K562 (cell line): Measurements from ENCODE around the gene NUDT1. TPM values are rescaled to one million over a fixed set of nuclear protein-coding genes. Genes with fewer than 3 reads are reported as not detected.

ENCODE experiments used
- ATAC-seq: fragments of 200-7000 bp; cut with Tn5 transposase; 3 replicates; pipeline ENCODE4 v1.9.1; 2020; ENCODE audit warnings: moderate library complexity
- BruUV-seq: library from RNA; stranded (reverse); fragments of 400-500 nt; replicated peaks from 2 replicates; lab custom pipeline; 2021; lab: Mats Ljungman, UMichigan
- CTCF ChIA-PET: fragments of 300-600 bp; formaldehyde crosslinking; extraction: SDS; loops from one replicate; lab custom pipeline; 2021; ENCODE audit warnings: low intra/inter-chr PET ratio; lab: Yijun Ruan, JAX
- POLR2A ChIA-PET: fragments of 300-600, 350-650 bp; sonication (Branson Sonifier 250); formaldehyde crosslinking; extraction: SDS; loops from one replicate; lab custom pipeline; 2021; ENCODE audit warnings: antibody characterized with exemption, inconsistent platforms; lab: Yijun Ruan, JAX
- DNase-seq, 4 experiments: peaks; one replicate each; pipeline versions ENCODE4 v3.0.0 to v3.0.0-alpha.2; 2011 to 2018; ENCODE audit warnings: low spot score in 3 of 4, mixed read lengths in 3 of 4; ENCODE audit errors: extremely low read depth in 1 of 4
- FAIRE-seq: peaks from 2 replicates; lab custom pipeline; 2011; peaks lifted over from hg19 to GRCh38; lab: Jason Lieb, UNC
- H2AFZ ChIP-seq: 2 replicates; pipeline ENCODE4 v1.6.0; 2011; ENCODE audit warnings: low read depth, low read length, control low read depth, inconsistent platforms
- H3K27ac ChIP-seq: fragments of 200-600 bp; 3 replicates; pipeline ENCODE4 v1.8.0; 2011; ENCODE audit warnings: low read depth, mild to moderate bottlenecking, control low read depth, inconsistent platforms, low read length, moderate library complexity, mixed read lengths; ENCODE audit errors: extremely low read depth
- H3K27me3 ChIP-seq, 2 experiments: fragments of 300-600 bp in 1 of 2; 2 replicates in 1 of 2; 3 replicates in 1 of 2; pipeline versions ENCODE4 v1.6.0 to v1.8.0; 2011; ENCODE audit warnings: inconsistent platforms in 2 of 2, low read length in 2 of 2, mild to moderate bottlenecking in 1 of 2, mixed read lengths in 1 of 2, moderate library complexity in 1 of 2; ENCODE audit not compliant: control insufficient read depth in 2 of 2, insufficient read depth in 2 of 2
- H3K36me3 ChIP-seq: fragments of 300-600 bp; 3 replicates; pipeline ENCODE4 v1.8.0; 2011; ENCODE audit warnings: mild to moderate bottlenecking, low read length, inconsistent platforms; ENCODE audit not compliant: control insufficient read depth, insufficient read depth
- H3K4me1 ChIP-seq, 2 experiments: fragments of 200-600 bp in 1 of 2; replicated peaks in 1 of 2; 2 replicates in 1 of 2; 3 replicates in 1 of 2; pipeline versions ENCODE4 v1.5.1 to v1.8.0; 2011; ENCODE audit warnings: inconsistent platforms in 2 of 2, low read length in 2 of 2, mild to moderate bottlenecking in 1 of 2, mixed read lengths in 1 of 2, moderate library complexity in 1 of 2; ENCODE audit not compliant: control insufficient read depth in 2 of 2, insufficient read depth in 2 of 2
- H3K4me2 ChIP-seq: 2 replicates; pipeline ENCODE4 v1.6.1; 2011; ENCODE audit warnings: low read length, control low read depth, inconsistent platforms, mixed read lengths; ENCODE audit not compliant: insufficient read depth
- H3K4me3 ChIP-seq: fragments of 200-600 bp; sonication (generic), shearing (Covaris generic); 2 replicates; pipeline ENCODE4 v1.5.1; 2016; ENCODE audit warnings: control low read depth, inconsistent platforms
- H3K79me2 ChIP-seq: fragments of 200-600 bp; 3 replicates; pipeline ENCODE4 v1.8.0; 2011; ENCODE audit warnings: low read length, inconsistent platforms; ENCODE audit not compliant: control insufficient read depth, insufficient read depth
- H3K9ac ChIP-seq, 2 experiments: 2 replicates each; pipeline versions ENCODE4 v1.6.0 to v1.6.1; 2011; ENCODE audit warnings: low read depth in 2 of 2, low read length in 2 of 2, control low read depth in 1 of 2, inconsistent platforms in 1 of 2, mild to moderate bottlenecking in 1 of 2, mixed read lengths in 1 of 2; ENCODE audit not compliant: insufficient read depth in 1 of 2
- H3K9me1 ChIP-seq: one replicate; pipeline ENCODE4 v1.6.0; 2011; ENCODE audit warnings: inconsistent platforms, mild to moderate bottlenecking, low read length, moderate library complexity; ENCODE audit not compliant: control insufficient read depth, insufficient read depth
- H3K9me3 ChIP-seq: replicated peaks from 2 replicates; pipeline ENCODE4 v1.5.1; 2011; ENCODE audit warnings: low read depth, low read length, inconsistent platforms; ENCODE audit not compliant: control insufficient read depth, insufficient read depth
- H4K20me1 ChIP-seq: replicated peaks from 2 replicates; pipeline ENCODE4 v1.6.1; 2011; ENCODE audit warnings: low read length, inconsistent platforms, mixed read lengths; ENCODE audit not compliant: control insufficient read depth, insufficient read depth
- IRF1 ChIP-seq: sonication (generic); formaldehyde crosslinking; IDR thresholded peaks from 2 replicates; pipeline ENCODE4 v1.8.0; 2022; ENCODE audit warnings: missing genetic modification reagents, mild to moderate bottlenecking, borderline replicate concordance
- MNT ChIP-seq, 2 experiments: fragments of 450-650 bp; conservative IDR thresholded peaks; 2 replicates each; pipeline ENCODE4 v1.6.1; 2017; ENCODE audit warnings: mild to moderate bottlenecking in 2 of 2, moderate library complexity in 2 of 2
- PATZ1 ChIP-seq: fragments of 250-450 bp; sonication (Bioruptor Pico); IDR thresholded peaks from 2 replicates; pipeline ENCODE4 v1.5.0; 2020; ENCODE audit warnings: mild to moderate bottlenecking, borderline replicate concordance
- PURB ChIP-seq: sonication (generic); formaldehyde crosslinking; IDR thresholded peaks from 2 replicates; pipeline ENCODE4 v1.9.0; 2021; ENCODE audit warnings: low read depth, mild to moderate bottlenecking, missing genetic modification reagents
- USF2 ChIP-seq: sonication (generic); formaldehyde crosslinking; IDR thresholded peaks from 2 replicates; pipeline ENCODE4 v1.5.0; 2020; ENCODE audit warnings: missing genetic modification reagents
- WGBS: fragments of 100-300 bp; shearing (Covaris generic); methylation state at CpG from one replicate; pipeline ENCODE4 v1.1.6; 2016; ENCODE audit warnings: low coverage, mixed read lengths; ENCODE audit not compliant: insufficient coverage; ENCODE audit errors: missing lambda C conversion rate; 5-methylcytosine and 5-hydroxymethylcytosine counted together
- in situ Hi-C: fragments of 300-500 bp; cut with MboI; formaldehyde crosslinking; loops from 4 replicates; pipeline ENCODE4 v1.15.0; 2018; ENCODE audit warnings: inconsistent platforms, mixed read lengths
- intact Hi-C: fragments of 100-400 bp; cut with micrococcal nuclease; formaldehyde crosslinking; loops from 2 replicates; pipeline ENCODE4 v1.14.2; 2022
- polyA plus RNA-seq, 8 experiments: library from polyadenylated mRNA; depleted of rRNA in 4 of 8; stranded (reverse) in 5 of 8; unstranded in 3 of 8; fragments of >200 nt; fragmentation: Nextera tagmentation in 2 of 8; fragmentation: Illumina TruSeq in 1 of 8; extraction: Ambion mirVana in 2 of 8; extraction: Trizol in 1 of 8; gene quantifications; 2 replicates each; pipeline versions ENCODE4 v1.2.1 to v1.2.3, GENCODE V29; 2011 to 2014; ENCODE audit warnings: inconsistent platforms in 1 of 8, missing spikeins in 1 of 8
- total RNA-seq, 7 experiments: library from RNA; depleted of rRNA in 6 of 7; stranded (reverse); fragments of >200 nt in 6 of 7; fragmentation: Illumina TruSeq in 2 of 7; extraction: Trizol in 2 of 7; gene quantifications; 2 replicates each; pipeline versions ENCODE4 v1.2.1 to v1.2.3, GENCODE V29; 2011 to 2021; ENCODE audit warnings: low replicate concordance in 1 of 7

NUDT1 gene
- total and polyA plus RNA-seq, 9 of the 15 experiments (the other 6 are each of a cell fraction or from before 2014, with no cell fraction given) = 5.3 to 73.3 (median 29.6) TPM

GRCh38 chr7:2248984-2249694, 7.1 kb downstream of the NUDT1 start:
- Histone ChIP-seq H3K4me3 (no peak overlapping the region), H3K27me3 (no peaks in the 10 kb centered on the region), H3K9me3 (no peaks in the 10 kb centered on the region), H3K4me2 (no peak overlapping the region), H3K9me1 (no peaks in the 10 kb centered on the region), H3K9ac (peak overlapping the region in 1 of 2 experiments; percentile 79; a peak in 2 of 4 replicates), H3K4me1 (peaks cover 9 to 41% of the 10 kb centered on the region in 2 experiments; a peak in 3 of 5 replicates), H4K20me1 (no peaks in the 10 kb centered on the region), H3K79me2 (no peaks in the 10 kb centered on the region), H3K36me3 (peaks cover 33% of the 10 kb centered on the region; the same call in 1 of the 3 replicates), H3K27ac (no peak overlapping the region), H2AFZ (no peak overlapping the region)
- ChIA-PET POLR2A (interaction anchor here (0.6 to 2.5 kb wide), 4 partner anchors 10 to 36 kb away, joined by 3 to 9 read pairs (median 4); no protein-coding TSS in a partner anchor), CTCF (no interaction called here)
- WGBS = 63% methylated on average over 24 of the region's 24 CpGs
- BruUV-seq = no TSS peak
- ATAC-seq = peak; percentile 71
- no peak for FAIRE-seq
- peak in 2 of 4 experiments; percentile 56 to 61 for DNase-seq
- in situ Hi-C loops = loop anchor here (5.0 kb wide), 1 partner anchor 98 kb away; no protein-coding TSS in a partner anchor
- intact Hi-C loops = no loop called here
- TF ChIP-seq PATZ1 (CRISPR knock-in tag) (no peak), PURB (CRISPR knock-in tag) (no peak), USF2 (CRISPR knock-in tag) (peak; percentile 76), MNT (conservative IDR thresholded peaks at IDR 0.05) (peak in 1 of 2 experiments; percentile 66; a peak in 2 of 4 replicates), IRF1 (CRISPR knock-in tag) (no peak)
